HepG2 (cell line): ENCODE data around the gene C6orf136. TPM values are rescaled to one million over a fixed set of nuclear protein-coding genes. Genes with fewer than 3 reads are reported as not detected.

Experiments used
- AGO2 ChIP-seq: fragments of 200-400 bp; formaldehyde crosslinking; optimal IDR thresholded peaks from 2 replicates; pipeline ENCODE3; 2017; ENCODE audit warnings: mild to moderate bottlenecking, low read depth, low read length, moderate library complexity
- AHR ChIP-seq: IDR thresholded peaks from 2 replicates; pipeline ENCODE4 v1.6.1; 2018; ENCODE audit warnings: missing genetic modification reagents, missing compliant biosample characterization
- ATF7 ChIP-seq, 2 experiments: fragments of 450-650 bp in 1 of 2; sonication (generic) in 1 of 2; formaldehyde crosslinking in 1 of 2; IDR thresholded peaks; 2 replicates each; pipeline versions ENCODE4 v1.4.0 to v1.6.1; 2016 to 2020; ENCODE audit warnings: antibody characterized with exemption in 1 of 2, mild to moderate bottlenecking in 1 of 2, missing genetic modification reagents in 1 of 2
- ATM ChIP-seq: fragments of 450-650 bp; IDR thresholded peaks from 2 replicates; pipeline ENCODE4 v1.7.1; 2017; ENCODE audit warnings: mild to moderate bottlenecking, borderline replicate concordance
- GPN1 ChIP-seq: sonication (generic); formaldehyde crosslinking; IDR thresholded peaks from 2 replicates; pipeline ENCODE4 v1.5.1; 2020; ENCODE audit warnings: missing genetic modification reagents, borderline replicate concordance
- HOXA9 ChIP-seq: sonication (generic); formaldehyde crosslinking; IDR thresholded peaks from 2 replicates; pipeline ENCODE4 v1.8.1; 2022; ENCODE audit warnings: missing genetic modification reagents, mild to moderate bottlenecking, moderate library complexity, borderline replicate concordance
- ISL2 ChIP-seq: sonication (generic); formaldehyde crosslinking; IDR thresholded peaks from 2 replicates; pipeline ENCODE4 v1.5.0; 2020; ENCODE audit warnings: missing genetic modification reagents
- MED1 ChIP-seq: sonication (generic); formaldehyde crosslinking; IDR thresholded peaks from 2 replicates; pipeline ENCODE4 v1.4.0; 2020; ENCODE audit warnings: missing genetic modification reagents
- NFYC ChIP-seq: IDR thresholded peaks from 2 replicates; pipeline ENCODE4 v1.6.1; 2016; ENCODE audit warnings: missing genetic modification reagents, missing compliant biosample characterization
- NR2F1 ChIP-seq, 2 experiments: fragments of 450-650 bp in 1 of 2; formaldehyde crosslinking in 1 of 2; IDR thresholded peaks; 2 replicates each; pipeline versions ENCODE4 v1.5.0 to v1.6.1; 2016 to 2020; ENCODE audit warnings: mild to moderate bottlenecking in 1 of 2, missing compliant biosample characterization in 1 of 2, missing genetic modification reagents in 1 of 2, moderate library complexity in 1 of 2
- RFX5 ChIP-seq: IDR thresholded peaks from 2 replicates; pipeline ENCODE4 v1.6.1; 2011; ENCODE audit warnings: low read depth, low read length, improper control_type of control experiment
- SMARCE1 ChIP-seq: fragments of 450-650 bp; IDR thresholded peaks from 2 replicates; pipeline ENCODE4 v1.6.1; 2017; ENCODE audit warnings: borderline replicate concordance
- SNRNP70 ChIP-seq: fragments of 200-400 bp; formaldehyde crosslinking; IDR thresholded peaks from 2 replicates; pipeline ENCODE4 v1.6.1; 2017; ENCODE audit warnings: mild to moderate bottlenecking, low read depth, low read length, moderate library complexity
- SP5 ChIP-seq: IDR thresholded peaks from 2 replicates; pipeline ENCODE4 v1.6.1; 2016; ENCODE audit warnings: low read depth, borderline replicate concordance
- SPEN ChIP-seq: sonication (generic); formaldehyde crosslinking; IDR thresholded peaks from 2 replicates; pipeline ENCODE4 v1.5.1; 2020; ENCODE audit warnings: low read depth, mild to moderate bottlenecking, missing genetic modification reagents
- ZNF124 ChIP-seq: sonication (generic); formaldehyde crosslinking; IDR thresholded peaks from 2 replicates; pipeline ENCODE4 v1.4.0; 2020; ENCODE audit warnings: missing genetic modification reagents
- ZNF225 ChIP-seq: sonication (generic); formaldehyde crosslinking; IDR thresholded peaks from 2 replicates; pipeline ENCODE4 v1.4.0; 2020; ENCODE audit warnings: mild to moderate bottlenecking, missing genetic modification reagents
- ZNF296 ChIP-seq: sonication (generic); formaldehyde crosslinking; conservative IDR thresholded peaks from 2 replicates; pipeline ENCODE4 v1.5.0; 2020; ENCODE audit warnings: mild to moderate bottlenecking, missing genetic modification reagents
- ZNF550 ChIP-seq: sonication (generic); formaldehyde crosslinking; IDR thresholded peaks from 2 replicates; pipeline ENCODE4 v1.4.0; 2020; ENCODE audit warnings: mild to moderate bottlenecking, missing genetic modification reagents, borderline replicate concordance
- ZNF782 ChIP-seq: sonication (generic); formaldehyde crosslinking; IDR thresholded peaks from 2 replicates; pipeline ENCODE4 v1.4.0; 2020; ENCODE audit warnings: missing genetic modification reagents, mild to moderate bottlenecking, borderline replicate concordance
- ZNF792 ChIP-seq: IDR thresholded peaks from 2 replicates; pipeline ENCODE4 v1.6.1; 2016
- ZSCAN30 ChIP-seq: sonication (generic); formaldehyde crosslinking; IDR thresholded peaks from 2 replicates; pipeline ENCODE4 v1.5.0; 2020; ENCODE audit warnings: mild to moderate bottlenecking, missing genetic modification reagents
- polyA plus RNA-seq, 8 experiments: library from polyadenylated mRNA; depleted of rRNA in 3 of 8; stranded (reverse) in 7 of 8; unstranded in 1 of 8; fragments of >200 nt; fragmentation: Illumina TruSeq in 4 of 8; extraction: Trizol in 4 of 8; gene quantifications; 2 replicates each; pipeline versions ENCODE4 v1.2.1 to v1.2.3, GENCODE V29; 2011 to 2016; ENCODE audit warnings: low read depth in 4 of 8, missing spikeins in 1 of 8, mixed read lengths in 1 of 8; ENCODE audit not compliant: insufficient read depth in 1 of 8
- total RNA-seq, 5 experiments: library from RNA; depleted of rRNA; stranded (reverse); fragments of >200 nt; fragmentation: Illumina TruSeq; extraction: Trizol; gene quantifications; 2 replicates each; pipeline ENCODE4 v1.2.3, GENCODE V29; 2016; ENCODE audit warnings: low read depth in 1 of 5
- TF ChIP-seq, protein P1 (sequence below): sonication (generic); formaldehyde crosslinking; IDR thresholded peaks from 2 replicates; pipeline ENCODE4 v1.8.0; 2022; ENCODE audit warnings: mild to moderate bottlenecking, missing genetic modification reagents, borderline replicate concordance
- TF ChIP-seq, protein P2 (sequence below): sonication (generic); formaldehyde crosslinking; IDR thresholded peaks from 2 replicates; pipeline ENCODE4 v1.9.0; 2022; ENCODE audit warnings: missing genetic modification reagents, mild to moderate bottlenecking, borderline replicate concordance
- TF ChIP-seq, protein P3 (sequence below): sonication (generic); formaldehyde crosslinking; IDR thresholded peaks from 2 replicates; pipeline ENCODE4 v1.8.1; 2022; ENCODE audit warnings: mild to moderate bottlenecking, missing genetic modification reagents
- TF ChIP-seq, protein P4 (sequence below): sonication (generic); formaldehyde crosslinking; IDR thresholded peaks from 2 replicates; pipeline ENCODE4 v1.4.0; 2020; ENCODE audit warnings: mild to moderate bottlenecking, missing genetic modification reagents

C6orf136 gene
- total and polyA plus RNA-seq, 2 of the 13 experiments (the other 11 are each of a cell fraction or from before 2014, with no cell fraction given): 12.0 to 26.2 TPM

DNA sequence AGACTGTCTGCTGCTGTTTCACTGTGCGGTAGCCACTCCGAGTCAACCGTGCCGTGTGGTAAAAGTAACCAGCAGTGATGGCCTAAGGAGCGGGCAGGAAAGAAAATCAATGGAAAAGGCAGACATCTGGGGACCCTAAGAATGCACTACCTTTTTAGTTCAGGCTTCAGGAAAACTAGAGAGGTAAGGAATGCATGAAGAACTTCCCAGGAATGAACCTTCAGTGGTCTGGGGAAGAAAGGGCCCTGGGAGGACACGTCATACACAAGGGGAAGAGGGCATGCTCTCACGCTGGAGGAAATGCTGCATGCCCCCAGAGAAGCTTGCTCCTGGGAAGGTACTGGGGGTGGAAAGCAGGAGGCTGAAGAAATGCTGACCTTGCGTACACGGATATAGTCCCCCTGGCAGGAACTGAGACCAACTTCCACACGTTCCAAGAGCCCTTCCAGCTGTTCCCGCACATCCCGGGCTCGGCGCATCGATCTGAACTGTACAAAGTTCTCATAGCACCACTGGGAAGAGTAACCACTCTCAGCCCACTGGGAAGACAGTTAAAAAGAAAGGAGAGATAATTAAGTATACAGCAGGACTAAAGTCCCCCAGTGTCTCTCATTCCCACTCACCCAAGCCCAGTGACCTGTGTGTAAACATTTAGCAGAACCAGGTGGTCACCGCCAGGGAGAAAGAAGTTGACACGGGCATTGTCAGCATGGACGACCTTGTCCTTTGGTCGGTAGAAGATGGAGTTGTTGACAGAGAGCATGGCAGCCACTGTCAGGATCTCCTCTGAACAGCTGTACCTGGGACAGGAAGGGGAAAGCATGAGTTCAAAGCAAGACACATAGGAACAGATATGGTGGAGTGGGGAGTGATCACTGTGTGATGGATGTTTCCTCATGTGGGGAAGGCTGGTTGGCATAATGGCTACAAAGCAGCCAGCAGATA lies 8.1 kb downstream of the C6orf136 start (continued):
- TF ChIP-seq ZNF782: no peak
- peak; percentile 60; the same call in 1 of the 2 replicates for TF ChIP-seq ZNF124 (CRISPR knock-in tag)
- peak; percentile 87 for TF ChIP-seq ISL2 (CRISPR knock-in tag)
- TF ChIP-seq SNRNP70: no peak
- TF ChIP-seq HOXA9 (CRISPR knock-in tag): no peak
- TF ChIP-seq, protein P1, sequence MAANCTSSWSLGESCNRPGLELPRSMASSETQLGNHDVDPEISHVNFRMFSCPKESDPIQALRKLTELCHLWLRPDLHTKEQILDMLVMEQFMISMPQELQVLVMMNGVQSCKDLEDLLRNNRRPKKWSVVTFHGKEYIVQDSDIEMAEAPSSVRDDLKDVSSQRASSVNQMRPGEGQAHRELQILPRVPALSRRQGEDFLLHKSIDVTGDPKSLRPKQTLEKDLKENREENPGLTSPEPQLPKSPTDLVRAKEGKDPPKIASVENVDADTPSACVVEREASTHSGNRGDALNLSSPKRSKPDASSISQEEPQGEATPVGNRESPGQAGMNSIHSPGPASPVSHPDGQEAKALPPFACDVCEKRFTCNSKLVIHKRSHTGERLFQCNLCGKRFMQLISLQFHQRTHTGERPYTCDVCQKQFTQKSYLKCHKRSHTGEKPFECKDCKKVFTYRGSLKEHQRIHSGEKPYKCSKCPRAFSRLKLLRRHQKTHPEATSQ: peak; percentile 60; the same call in 1 of the 2 replicates
- TF ChIP-seq NFYC (CRISPR knock-in tag): 0 out of 2 replicates have a peak, but pooled peaks have one; percentile 18
- TF ChIP-seq, protein P2, sequence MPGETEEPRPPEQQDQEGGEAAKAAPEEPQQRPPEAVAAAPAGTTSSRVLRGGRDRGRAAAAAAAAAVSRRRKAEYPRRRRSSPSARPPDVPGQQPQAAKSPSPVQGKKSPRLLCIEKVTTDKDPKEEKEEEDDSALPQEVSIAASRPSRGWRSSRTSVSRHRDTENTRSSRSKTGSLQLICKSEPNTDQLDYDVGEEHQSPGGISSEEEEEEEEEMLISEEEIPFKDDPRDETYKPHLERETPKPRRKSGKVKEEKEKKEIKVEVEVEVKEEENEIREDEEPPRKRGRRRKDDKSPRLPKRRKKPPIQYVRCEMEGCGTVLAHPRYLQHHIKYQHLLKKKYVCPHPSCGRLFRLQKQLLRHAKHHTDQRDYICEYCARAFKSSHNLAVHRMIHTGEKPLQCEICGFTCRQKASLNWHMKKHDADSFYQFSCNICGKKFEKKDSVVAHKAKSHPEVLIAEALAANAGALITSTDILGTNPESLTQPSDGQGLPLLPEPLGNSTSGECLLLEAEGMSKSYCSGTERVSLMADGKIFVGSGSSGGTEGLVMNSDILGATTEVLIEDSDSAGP (CRISPR knock-in tag): peak; percentile 70
- peak; percentile 97 for TF ChIP-seq ZNF792 (CRISPR knock-in tag)
- TF ChIP-seq RFX5: no peak; the same call in 1 of the 2 replicates
- no peak for TF ChIP-seq SMARCE1
- TF ChIP-seq ZNF296 (CRISPR knock-in tag): no peak; the same call in 1 of the 2 replicates
- no peak for TF ChIP-seq ZSCAN30 (CRISPR knock-in tag)
- no peak for TF ChIP-seq ATM
- no peak for TF ChIP-seq GPN1
- TF ChIP-seq MED1 (CRISPR knock-in tag): peak; percentile 97
- no peak for TF ChIP-seq ATF7 (IDR thresholded peaks at IDR 0.05)
- no peak; the same call in 1 of the 2 replicates for TF ChIP-seq ATF7 (CRISPR knock-in tag; IDR thresholded peaks at IDR 0.05)
- TF ChIP-seq AHR: no peak
- TF ChIP-seq, protein P3, sequence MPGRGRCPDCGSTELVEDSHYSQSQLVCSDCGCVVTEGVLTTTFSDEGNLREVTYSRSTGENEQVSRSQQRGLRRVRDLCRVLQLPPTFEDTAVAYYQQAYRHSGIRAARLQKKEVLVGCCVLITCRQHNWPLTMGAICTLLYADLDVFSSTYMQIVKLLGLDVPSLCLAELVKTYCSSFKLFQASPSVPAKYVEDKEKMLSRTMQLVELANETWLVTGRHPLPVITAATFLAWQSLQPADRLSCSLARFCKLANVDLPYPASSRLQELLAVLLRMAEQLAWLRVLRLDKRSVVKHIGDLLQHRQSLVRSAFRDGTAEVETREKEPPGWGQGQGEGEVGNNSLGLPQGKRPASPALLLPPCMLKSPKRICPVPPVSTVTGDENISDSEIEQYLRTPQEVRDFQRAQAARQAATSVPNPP (CRISPR knock-in tag): peak; percentile 92; the same call in 1 of the 2 replicates
- peak; percentile 56; the same call in 1 of the 2 replicates for TF ChIP-seq SP5
- no peak for TF ChIP-seq ZNF225 (CRISPR knock-in tag)
- TF ChIP-seq, protein P4, sequence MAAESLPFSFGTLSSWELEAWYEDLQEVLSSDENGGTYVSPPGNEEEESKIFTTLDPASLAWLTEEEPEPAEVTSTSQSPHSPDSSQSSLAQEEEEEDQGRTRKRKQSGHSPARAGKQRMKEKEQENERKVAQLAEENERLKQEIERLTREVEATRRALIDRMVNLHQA: no peak
- TF ChIP-seq ZNF550 (CRISPR knock-in tag): 0 out of 2 replicates have a peak, but pooled peaks have one; percentile 15
- peak; percentile 58 to 62; a peak in 2 of 4 replicates for TF ChIP-seq NR2F1 (CRISPR knock-in tag; IDR thresholded peaks at IDR 0.05)
- TF ChIP-seq AGO2: no peak
- TF ChIP-seq SPEN (CRISPR knock-in tag): peak; percentile 84; the same call in 1 of the 2 replicates
